AG04449 (cell line): ENCODE data around the gene OPHN1.
"Not testable (repeated sequence)": the region's sequence is repeated elsewhere in the genome, so short reads cannot be mapped to it uniquely, and the experiment has no call there.

Experiments used
- CTCF ChIA-PET: fragments of 350-600 bp; formaldehyde crosslinking; extraction: SDS; loops from one replicate; lab custom pipeline; 2021; ENCODE audit warnings: antibody characterized with exemption; lab: Yijun Ruan, JAX
- POLR2A ChIA-PET: fragments of 400-600, 350-600 bp; formaldehyde crosslinking; extraction: SDS; loops from one replicate; lab custom pipeline; 2020; ENCODE audit warnings: antibody characterized with exemption, inconsistent platforms; lab: Yijun Ruan, JAX
- DNase-seq: peaks from one replicate; pipeline ENCODE4 v3.0.0-alpha.2; 2010; ENCODE audit warnings: low read depth, low spot score
- H3K4me3 ChIP-seq: 2 replicates; pipeline ENCODE4 v1.5.1; 2011; ENCODE audit warnings: low read depth, mild to moderate bottlenecking, control low read depth, low read length
- CTCF ChIP-seq: IDR thresholded peaks from one replicate; pipeline ENCODE4 v1.5.1; 2011; ENCODE audit warnings: mild to moderate bottlenecking, moderate library complexity, low read length, control low read depth, inconsistent platforms; ENCODE audit not compliant: insufficient read depth; ENCODE audit errors: missing control alignments

The OPHN1 gene

DNA sequence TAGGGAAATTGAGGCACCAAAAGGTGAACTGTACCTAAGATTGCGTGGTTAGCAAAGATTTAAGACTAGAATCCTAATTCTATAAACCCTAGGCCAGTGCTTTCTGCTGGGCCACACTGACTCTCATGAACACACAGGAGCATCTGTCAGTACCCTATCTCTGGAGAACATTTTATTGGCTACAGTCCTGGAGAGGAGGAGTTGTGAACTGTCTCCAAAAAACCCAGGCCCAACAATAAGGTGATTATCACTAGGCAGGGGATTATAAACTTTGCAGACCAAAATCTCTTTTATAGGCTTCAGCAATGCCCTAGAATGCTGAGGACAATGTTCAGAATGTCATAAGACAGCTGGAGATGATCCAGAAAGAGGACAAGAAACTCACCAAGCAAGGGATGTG is 24.1 kb downstream of the OPHN1 start:
- ChIA-PET CTCF (no interaction called here), POLR2A (no interaction called here)
- H3K4me3 ChIP-seq, result no peak overlapping the region
- DNase-seq, result no peak
- TF ChIP-seq CTCF, result no peak

- no peak overlapping the region for H3K4me3 ChIP-seq
- CTCF ChIA-PET, result no interaction called here
- no peak for DNase-seq
- no peak for TF ChIP-seq CTCF
- POLR2A ChIA-PET, result no interaction called here
Measured at GRCh38 chrX:68403522-68403921, 29.8 kb downstream of the OPHN1 start.

DNA sequence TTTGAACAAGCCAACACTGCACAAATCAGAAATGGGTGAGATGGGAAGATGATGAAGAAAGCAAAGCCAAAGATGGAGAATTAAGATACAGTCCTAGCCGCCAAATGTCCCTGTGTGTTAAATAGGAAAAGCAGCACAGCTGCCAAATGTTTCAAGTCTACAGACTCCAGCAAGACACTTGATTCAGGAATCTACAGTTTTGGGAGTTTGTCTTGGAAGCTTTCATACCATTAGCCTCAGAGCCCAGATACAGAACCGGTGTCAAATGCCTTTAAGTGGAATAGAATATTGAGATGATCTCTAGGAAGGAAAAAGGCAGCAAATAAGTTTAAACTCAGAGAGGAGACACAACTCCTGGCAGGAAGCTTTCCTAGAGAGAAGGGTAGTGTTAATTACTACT is 30.3 kb downstream of the OPHN1 start:
- H3K4me3 ChIP-seq, result no peak overlapping the region
- DNase-seq, result no peak
- ChIA-PET POLR2A (no interaction called here), CTCF (no interaction called here)
- no peak for TF ChIP-seq CTCF

DNA sequence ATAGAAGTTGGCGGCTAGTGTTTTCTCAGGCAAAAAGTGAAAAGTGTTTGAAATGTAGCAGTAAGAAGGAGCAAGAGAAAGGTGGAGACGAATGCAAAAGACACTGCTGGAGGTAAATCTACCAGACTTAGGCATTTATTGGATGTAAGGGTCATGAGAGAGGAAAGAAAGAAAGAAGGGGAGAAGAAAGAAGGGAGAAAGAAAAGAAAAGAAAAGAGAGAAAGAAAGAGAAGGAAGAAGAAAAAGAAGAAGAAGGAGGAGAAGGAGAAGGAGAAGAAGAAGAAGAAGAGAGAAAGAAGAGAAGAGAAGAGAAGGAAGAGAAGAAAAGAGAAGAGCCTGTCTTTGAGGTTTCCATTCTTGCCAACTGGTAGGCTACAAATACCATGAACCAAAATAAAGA is 31.2 kb downstream of the OPHN1 start:
- DNase-seq, result no peak
- no peak for TF ChIP-seq CTCF
- no peak overlapping the region for H3K4me3 ChIP-seq
- POLR2A ChIA-PET, result no interaction called here
- CTCF ChIA-PET, result no interaction called here

- POLR2A ChIA-PET, result no interaction called here
- TF ChIP-seq CTCF, result no peak
- no peak overlapping the region for H3K4me3 ChIP-seq
- DNase-seq, result no peak
- CTCF ChIA-PET, result no interaction called here
Measured at GRCh38 chrX:68398291-68398690, 35.0 kb downstream of the OPHN1 start.

- DNase-seq, result no peak
- ChIA-PET POLR2A (no interaction called here), CTCF (no interaction called here)
- no peak for TF ChIP-seq CTCF
- no peak overlapping the region for H3K4me3 ChIP-seq
Measured at GRCh38 chrX:68396953-68397352, 36.3 kb downstream of the OPHN1 start.

DNA sequence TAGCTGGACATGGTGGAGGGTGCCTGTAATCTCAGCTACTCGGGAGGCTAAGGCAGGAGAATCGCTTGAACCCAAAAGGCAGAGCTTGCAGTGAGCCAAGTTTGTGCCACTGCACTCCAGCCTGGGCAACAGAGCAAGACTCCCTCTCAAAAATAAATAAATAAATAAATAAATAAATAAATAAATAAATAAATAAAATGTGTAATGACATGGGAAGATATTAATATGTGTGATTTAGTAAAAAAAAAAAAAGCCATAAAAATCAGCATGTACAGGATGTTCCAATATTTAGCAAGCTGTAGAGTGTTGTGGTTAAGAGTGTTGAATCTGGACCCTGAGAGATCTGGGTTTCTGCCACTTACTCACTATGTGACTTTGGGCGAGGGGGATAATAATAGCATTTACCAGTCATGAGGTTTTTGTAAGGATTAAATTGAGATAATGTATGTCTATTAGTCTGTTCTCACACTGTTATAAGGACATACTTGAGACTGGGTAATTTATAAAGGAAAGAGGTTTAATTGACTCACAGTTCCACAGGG is 43.8 kb downstream of the OPHN1 start:
- H3K4me3 ChIP-seq, CTCF ChIA-PET, DNase-seq, POLR2A ChIA-PET: not testable (repeated sequence)
